Measurements from ENCODE around the gene PLAAT2. TPM values are rescaled to one million over a fixed set of nuclear protein-coding genes. Genes with fewer than 3 reads are reported as not detected.
"Not testable (repeated sequence)": the region's sequence is repeated elsewhere in the genome, so short reads cannot be mapped to it uniquely, and the experiment has no call there.

Gene PLAAT2
- total RNA-seq, 2 donors from 2014 or later, result not detected

DNA sequence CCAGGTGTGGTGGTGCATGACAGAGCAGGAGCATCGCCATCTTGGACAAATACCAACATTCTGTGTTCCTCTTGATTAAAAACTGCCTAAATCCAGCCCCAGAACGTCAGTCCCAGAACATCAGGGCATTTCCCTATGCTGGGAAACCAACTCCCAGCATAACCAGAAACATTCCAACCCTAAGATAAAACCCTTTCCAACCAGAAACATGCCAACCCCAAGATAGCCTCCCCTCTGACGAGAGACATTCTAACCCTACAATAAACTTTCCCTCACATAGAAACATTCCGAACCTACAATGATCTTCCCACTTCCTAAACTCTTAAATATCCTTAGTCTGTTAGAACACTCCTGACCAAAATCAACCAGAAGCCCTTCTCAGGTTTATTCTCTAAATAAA is 15.0 kb downstream of the PLAAT2 start:
- Histone ChIP-seq H3K9ac (ENCODE audit: extremely low read depth, low read length, poor library complexity, severe bottlenecking) (no peak overlapping the region), H3K27me3 (ENCODE audit: control insufficient read depth, insufficient read depth, low read length, poor library complexity, severe bottlenecking) (no peaks in the 10 kb centered on the region), H3K36me3 (ENCODE audit: control insufficient read depth, insufficient read depth, low read length) (no peaks in the 10 kb centered on the region), H3K9me3 (ENCODE audit: control insufficient read depth, low read length) (no peaks in the 10 kb centered on the region), H3K4me3 (ENCODE audit: low read length) (no peak overlapping the region), H3K27ac (ENCODE audit: low read depth, low read length) (no peak overlapping the region), H3K4me1 (ENCODE audit: control insufficient read depth, insufficient read depth, low read length) (no peaks in the 10 kb centered on the region)
- TF ChIP-seq CTCF (conservative IDR thresholded peaks at IDR 0.05), result no peak
- Mint-ChIP-seq H3K36me3 (ENCODE audit: low read depth) (peaks cover 3% of the 10 kb centered on the region), H3K4me3 (no peak overlapping the region), H3K9me3 (peaks cover 17% of the 10 kb centered on the region), H3K27me3 (ENCODE audit: insufficient read depth) (no peaks in the 10 kb centered on the region), H3K4me1 (no peaks in the 10 kb centered on the region), H3K27ac (no peak overlapping the region)
- DNase-seq, result peak; percentile 5
- WGBS, 2 experiments (ENCODE audit: insufficient coverage in 1 of 2, insufficient read length in 1 of 2), result 89 to 92% methylated on average over 2 to 4 of the region's 4 CpGs

DNA sequence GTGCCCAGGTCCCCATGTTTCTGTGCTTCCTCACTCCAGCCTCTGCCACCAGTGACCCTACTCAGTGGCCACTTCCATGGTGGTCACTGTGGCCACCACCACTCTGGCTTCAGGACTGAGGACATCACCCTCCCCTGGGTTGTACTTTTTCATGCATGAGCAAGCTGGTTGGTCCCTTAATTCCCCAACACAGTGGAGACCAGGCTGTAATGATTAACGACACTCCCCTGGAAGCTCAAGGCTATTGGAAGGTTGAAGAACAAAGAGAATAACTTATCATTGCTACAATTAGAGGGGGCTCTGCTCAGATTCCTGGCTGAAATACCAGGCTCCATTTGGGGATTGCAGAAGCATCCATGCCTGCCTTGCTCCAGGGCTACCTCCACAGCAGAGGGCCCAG is 16.1 kb downstream of the PLAAT2 start:
- Histone ChIP-seq H3K9me3 (ENCODE audit: control insufficient read depth, low read length) (no peaks in the 10 kb centered on the region), H3K36me3 (ENCODE audit: control insufficient read depth, insufficient read depth, low read length) (no peaks in the 10 kb centered on the region), H3K27ac (ENCODE audit: low read depth, low read length) (no peak overlapping the region), H3K4me1 (ENCODE audit: control insufficient read depth, insufficient read depth, low read length) (no peaks in the 10 kb centered on the region), H3K4me3 (ENCODE audit: low read length) (no peak overlapping the region), H3K27me3 (ENCODE audit: control insufficient read depth, insufficient read depth, low read length, poor library complexity, severe bottlenecking) (no peaks in the 10 kb centered on the region), H3K9ac (ENCODE audit: extremely low read depth, low read length, poor library complexity, severe bottlenecking) (no peak overlapping the region)
- Mint-ChIP-seq H3K27ac (no peak overlapping the region), H3K36me3 (ENCODE audit: low read depth) (peaks cover 3% of the 10 kb centered on the region), H3K27me3 (ENCODE audit: insufficient read depth) (no peaks in the 10 kb centered on the region), H3K4me1 (no peaks in the 10 kb centered on the region), H3K9me3 (peaks cover 17% of the 10 kb centered on the region), H3K4me3 (no peak overlapping the region)
- WGBS, 2 experiments (ENCODE audit: insufficient coverage in 1 of 2, insufficient read length in 1 of 2), result 89 to 100% methylated on average over 1 of the region's 1 CpG
- no peak for DNase-seq
- TF ChIP-seq CTCF (conservative IDR thresholded peaks at IDR 0.05), result no peak

GRCh38 chr11:63543711-63544110 is 19.5 kb downstream of the PLAAT2 start:
- H3K4me3 ChIP-seq (ENCODE audit: low read length), result no peak overlapping the region
- H3K9ac ChIP-seq (ENCODE audit: extremely low read depth, low read length, poor library complexity, severe bottlenecking), result no peak overlapping the region
- H3K4me3 Mint-ChIP-seq, result no peak overlapping the region

GRCh38 chr11:63542506-63542905 is 20.7 kb downstream of the PLAAT2 start:
- not testable (repeated sequence) for H3K4me3 ChIP-seq (ENCODE audit: low read length); H3K36me3 Mint-ChIP-seq (ENCODE audit: low read depth); H3K9me3 ChIP-seq (ENCODE audit: control insufficient read depth, low read length); H3K27me3 Mint-ChIP-seq (ENCODE audit: insufficient read depth); H3K27ac ChIP-seq (ENCODE audit: low read depth, low read length); H3K4me3 Mint-ChIP-seq; H3K27me3 ChIP-seq (ENCODE audit: control insufficient read depth, insufficient read depth, low read length, poor library complexity, severe bottlenecking); H3K4me1 Mint-ChIP-seq; H3K9me3 Mint-ChIP-seq; H3K27ac Mint-ChIP-seq; H3K36me3 ChIP-seq (ENCODE audit: control insufficient read depth, insufficient read depth, low read length); H3K9ac ChIP-seq (ENCODE audit: extremely low read depth, low read length, poor library complexity, severe bottlenecking); DNase-seq; H3K4me1 ChIP-seq (ENCODE audit: control insufficient read depth, insufficient read depth, low read length)
- 79 to 100% methylated on average over 1 to 2 of the region's 2 CpGs for WGBS, 2 experiments (ENCODE audit: insufficient coverage in 1 of 2, insufficient read length in 1 of 2)

More at GRCh38 chr11:63543711-63544110, 19.5 kb downstream of the PLAAT2 start:
- Histone ChIP-seq H3K9me3 (ENCODE audit: control insufficient read depth, low read length) (no peaks in the 10 kb centered on the region), H3K4me1 (ENCODE audit: control insufficient read depth, insufficient read depth, low read length) (no peaks in the 10 kb centered on the region), H3K27ac (ENCODE audit: low read depth, low read length) (no peak overlapping the region), H3K27me3 (ENCODE audit: control insufficient read depth, insufficient read depth, low read length, poor library complexity, severe bottlenecking) (no peaks in the 10 kb centered on the region), H3K36me3 (ENCODE audit: control insufficient read depth, insufficient read depth, low read length) (no peaks in the 10 kb centered on the region)
- WGBS, 2 experiments (ENCODE audit: insufficient coverage in 1 of 2, insufficient read length in 1 of 2), result 100% methylated on average over 2 of the region's 2 CpGs; no CpG with 5 or more reads in 1 of the 2 experiments
- H3K9me3 Mint-ChIP-seq, result peaks cover 5% of the 10 kb centered on the region
- no peak overlapping the region for H3K27ac Mint-ChIP-seq
- TF ChIP-seq CTCF (conservative IDR thresholded peaks at IDR 0.05), result no peak
- DNase-seq, result peak; percentile 1
- H3K4me1 Mint-ChIP-seq, result no peaks in the 10 kb centered on the region
- no peaks in the 10 kb centered on the region for H3K27me3 Mint-ChIP-seq (ENCODE audit: insufficient read depth)
- no peaks in the 10 kb centered on the region for H3K36me3 Mint-ChIP-seq (ENCODE audit: low read depth)

All from endodermal cell (in vitro differentiated cells).